Fibroblast of villous mesenchyme (primary cell): ENCODE data around the gene MB. TPM values are rescaled to one million over a fixed set of nuclear protein-coding genes. Genes with fewer than 3 reads are reported as not detected.

Source experiments
- DNase-seq: peaks from one replicate; pipeline ENCODE4 v3.0.0-alpha.2; 2010; ENCODE audit warnings: low read depth
- H3K4me3 ChIP-seq: 2 replicates; pipeline ENCODE4 v1.5.1; 2011; ENCODE audit warnings: low read depth, mild to moderate bottlenecking, low read length
- total RNA-seq: library from RNA; depleted of rRNA; stranded (reverse); fragments of >200 nt; gene quantifications from 2 replicates; pipeline ENCODE4 v1.2.3, GENCODE V29; 2012
- TF ChIP-seq, protein P1 (sequence below): IDR thresholded peaks from 2 replicates; pipeline ENCODE4 v1.5.1; 2012; ENCODE audit warnings: low read depth, mild to moderate bottlenecking, low read length; ENCODE audit not compliant: insufficient read depth

MB gene
- total RNA-seq, 1 donor: not detected

DNA sequence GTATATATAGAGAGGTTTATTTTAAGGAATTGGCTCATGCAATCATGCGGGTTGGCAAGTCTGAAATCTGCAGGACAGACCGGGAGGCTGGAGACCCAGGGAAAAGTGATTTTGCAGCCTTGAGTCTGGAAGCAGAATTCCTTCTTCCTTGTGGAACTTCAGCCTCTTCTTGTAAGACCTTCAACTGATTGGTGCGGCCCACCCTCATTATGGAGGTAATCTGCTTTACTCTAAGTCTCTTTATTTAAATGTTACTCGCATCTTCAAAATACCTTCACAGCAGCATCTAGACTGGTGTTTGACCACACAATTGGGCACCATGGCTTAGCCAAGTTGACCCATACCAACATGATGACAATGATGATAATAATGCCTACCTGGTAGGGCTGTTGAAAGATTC, 17.8 kb downstream of the MB start:
- no peak overlapping the region for H3K4me3 ChIP-seq
- no peak for DNase-seq
- TF ChIP-seq, protein P1, sequence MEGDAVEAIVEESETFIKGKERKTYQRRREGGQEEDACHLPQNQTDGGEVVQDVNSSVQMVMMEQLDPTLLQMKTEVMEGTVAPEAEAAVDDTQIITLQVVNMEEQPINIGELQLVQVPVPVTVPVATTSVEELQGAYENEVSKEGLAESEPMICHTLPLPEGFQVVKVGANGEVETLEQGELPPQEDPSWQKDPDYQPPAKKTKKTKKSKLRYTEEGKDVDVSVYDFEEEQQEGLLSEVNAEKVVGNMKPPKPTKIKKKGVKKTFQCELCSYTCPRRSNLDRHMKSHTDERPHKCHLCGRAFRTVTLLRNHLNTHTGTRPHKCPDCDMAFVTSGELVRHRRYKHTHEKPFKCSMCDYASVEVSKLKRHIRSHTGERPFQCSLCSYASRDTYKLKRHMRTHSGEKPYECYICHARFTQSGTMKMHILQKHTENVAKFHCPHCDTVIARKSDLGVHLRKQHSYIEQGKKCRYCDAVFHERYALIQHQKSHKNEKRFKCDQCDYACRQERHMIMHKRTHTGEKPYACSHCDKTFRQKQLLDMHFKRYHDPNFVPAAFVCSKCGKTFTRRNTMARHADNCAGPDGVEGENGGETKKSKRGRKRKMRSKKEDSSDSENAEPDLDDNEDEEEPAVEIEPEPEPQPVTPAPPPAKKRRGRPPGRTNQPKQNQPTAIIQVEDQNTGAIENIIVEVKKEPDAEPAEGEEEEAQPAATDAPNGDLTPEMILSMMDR: no peak

GRCh38 chr22:35598396-35598710, 18.8 kb downstream of the MB start:
- no peak for DNase-seq
- TF ChIP-seq, protein P1: no peak
- H3K4me3 ChIP-seq: no peak overlapping the region

DNA sequence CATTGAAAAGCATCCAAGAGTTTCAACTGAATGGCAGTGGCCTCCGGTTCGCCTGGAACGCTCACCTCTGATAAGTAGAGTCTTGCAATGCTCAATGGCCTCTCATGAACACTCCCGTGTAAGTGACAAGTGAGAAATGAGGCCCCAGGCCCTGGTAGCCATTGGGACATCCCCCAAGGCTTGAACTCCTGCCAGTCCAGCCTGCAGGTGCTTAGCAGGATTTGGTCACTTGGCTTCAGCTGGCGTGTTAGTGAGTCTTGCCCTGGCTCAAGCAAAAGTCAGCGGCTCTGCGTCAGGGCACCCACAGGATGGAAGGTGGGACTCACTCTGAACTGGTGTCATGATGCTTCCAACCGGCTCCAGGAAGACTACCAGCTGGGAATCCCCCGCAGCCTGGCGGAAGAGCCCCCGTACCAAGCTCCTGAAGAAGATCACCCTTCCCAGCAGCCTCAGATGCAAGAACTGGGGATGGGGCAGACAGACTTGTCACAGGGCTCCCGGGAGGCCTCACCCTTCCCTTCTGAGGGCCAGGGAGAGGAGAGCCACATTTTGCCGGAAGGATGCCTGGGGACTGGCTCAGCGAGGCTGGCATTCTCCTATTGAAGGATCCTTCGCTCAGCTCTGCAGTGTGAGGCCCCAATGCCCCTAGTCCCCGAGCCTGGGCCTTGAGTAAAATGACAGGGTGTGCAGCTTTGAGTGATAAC, 19.3 kb downstream of the MB start:
- no peak overlapping the region for H3K4me3 ChIP-seq
- TF ChIP-seq, protein P1: no peak
- DNase-seq: no peak

GRCh38 chr22:35596821-35597220, 20.3 kb downstream of the MB start:
- DNase-seq: no peak

GRCh38 chr22:35594686-35595085, 22.4 kb downstream of the MB start:
- no peak overlapping the region for H3K4me3 ChIP-seq

More at GRCh38 chr22:35596821-35597220, 20.3 kb downstream of the MB start:
- no peak overlapping the region for H3K4me3 ChIP-seq
- TF ChIP-seq, protein P1: no peak

DNA sequence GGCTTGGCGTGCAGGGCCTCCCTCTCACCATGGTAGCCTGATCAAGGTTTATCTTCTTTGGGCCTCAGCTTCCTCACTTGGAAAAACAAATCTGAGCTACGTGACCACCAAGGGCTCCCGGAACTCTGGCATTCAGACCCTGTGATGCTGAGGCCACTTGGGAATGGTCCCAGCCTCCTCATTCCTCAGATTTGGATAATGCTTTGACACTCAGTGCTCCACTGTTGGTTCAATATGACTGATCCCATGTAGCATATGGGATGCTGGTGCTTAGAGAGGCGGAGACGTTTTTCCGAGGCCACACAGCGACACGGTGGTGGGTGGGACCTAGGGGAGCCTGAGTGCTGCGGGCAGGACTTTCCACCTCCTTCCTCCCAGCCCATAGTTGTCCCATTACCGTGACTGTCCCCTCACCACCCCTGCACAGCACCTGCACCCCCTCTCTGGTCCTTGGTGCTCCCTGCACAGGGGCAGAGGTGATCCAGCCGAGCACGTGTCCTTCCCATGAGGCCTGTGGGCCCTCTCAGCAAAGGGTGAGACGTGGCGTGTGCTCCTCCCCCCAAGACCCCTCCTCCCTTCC, 23.1 kb downstream of the MB start:
- TF ChIP-seq, protein P1: no peak
- DNase-seq: no peak
- H3K4me3 ChIP-seq: no peak overlapping the region

More at GRCh38 chr22:35594686-35595085, 22.4 kb downstream of the MB start:
- TF ChIP-seq, protein P1: no peak
- DNase-seq: no peak
